Lower leg skin (tissue), 3 donors: ENCODE results near the gene ACP3.

Experiments used
- POLR2A ChIP-seq, 2 donors: fragments of 450-650 bp; IDR thresholded peaks; one replicate each; pipeline ENCODE4 v1.6.1; 2016 to 2017; ENCODE audit warnings: antibody characterized with exemption in 2 of 2, mild to moderate bottlenecking in 1 of 2, moderate library complexity in 1 of 2
- TF ChIP-seq, protein P1 (sequence below), 3 donors: fragments of 450-650 bp; IDR thresholded peaks; one replicate each; pipeline ENCODE4 v1.5.1; 2016; ENCODE audit warnings: antibody characterized with exemption in 3 of 3, mild to moderate bottlenecking in 3 of 3, moderate library complexity in 2 of 3

- TF ChIP-seq, protein P1, sequence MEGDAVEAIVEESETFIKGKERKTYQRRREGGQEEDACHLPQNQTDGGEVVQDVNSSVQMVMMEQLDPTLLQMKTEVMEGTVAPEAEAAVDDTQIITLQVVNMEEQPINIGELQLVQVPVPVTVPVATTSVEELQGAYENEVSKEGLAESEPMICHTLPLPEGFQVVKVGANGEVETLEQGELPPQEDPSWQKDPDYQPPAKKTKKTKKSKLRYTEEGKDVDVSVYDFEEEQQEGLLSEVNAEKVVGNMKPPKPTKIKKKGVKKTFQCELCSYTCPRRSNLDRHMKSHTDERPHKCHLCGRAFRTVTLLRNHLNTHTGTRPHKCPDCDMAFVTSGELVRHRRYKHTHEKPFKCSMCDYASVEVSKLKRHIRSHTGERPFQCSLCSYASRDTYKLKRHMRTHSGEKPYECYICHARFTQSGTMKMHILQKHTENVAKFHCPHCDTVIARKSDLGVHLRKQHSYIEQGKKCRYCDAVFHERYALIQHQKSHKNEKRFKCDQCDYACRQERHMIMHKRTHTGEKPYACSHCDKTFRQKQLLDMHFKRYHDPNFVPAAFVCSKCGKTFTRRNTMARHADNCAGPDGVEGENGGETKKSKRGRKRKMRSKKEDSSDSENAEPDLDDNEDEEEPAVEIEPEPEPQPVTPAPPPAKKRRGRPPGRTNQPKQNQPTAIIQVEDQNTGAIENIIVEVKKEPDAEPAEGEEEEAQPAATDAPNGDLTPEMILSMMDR (IDR thresholded peaks at IDR 0.05): no peak
- TF ChIP-seq POLR2A (IDR thresholded peaks at IDR 0.05): no peak
Observed at GRCh38 chr3:132284781-132285619, 32.2 kb upstream of the ACP3 start.
